ENCODE data around the gene UBXN6. TPM values are rescaled to one million over a fixed set of nuclear protein-coding genes. Genes with fewer than 3 reads are reported as not detected.

The UBXN6 gene
- total RNA-seq, 1 donor from 2014 or later: 63.6 TPM

DNA sequence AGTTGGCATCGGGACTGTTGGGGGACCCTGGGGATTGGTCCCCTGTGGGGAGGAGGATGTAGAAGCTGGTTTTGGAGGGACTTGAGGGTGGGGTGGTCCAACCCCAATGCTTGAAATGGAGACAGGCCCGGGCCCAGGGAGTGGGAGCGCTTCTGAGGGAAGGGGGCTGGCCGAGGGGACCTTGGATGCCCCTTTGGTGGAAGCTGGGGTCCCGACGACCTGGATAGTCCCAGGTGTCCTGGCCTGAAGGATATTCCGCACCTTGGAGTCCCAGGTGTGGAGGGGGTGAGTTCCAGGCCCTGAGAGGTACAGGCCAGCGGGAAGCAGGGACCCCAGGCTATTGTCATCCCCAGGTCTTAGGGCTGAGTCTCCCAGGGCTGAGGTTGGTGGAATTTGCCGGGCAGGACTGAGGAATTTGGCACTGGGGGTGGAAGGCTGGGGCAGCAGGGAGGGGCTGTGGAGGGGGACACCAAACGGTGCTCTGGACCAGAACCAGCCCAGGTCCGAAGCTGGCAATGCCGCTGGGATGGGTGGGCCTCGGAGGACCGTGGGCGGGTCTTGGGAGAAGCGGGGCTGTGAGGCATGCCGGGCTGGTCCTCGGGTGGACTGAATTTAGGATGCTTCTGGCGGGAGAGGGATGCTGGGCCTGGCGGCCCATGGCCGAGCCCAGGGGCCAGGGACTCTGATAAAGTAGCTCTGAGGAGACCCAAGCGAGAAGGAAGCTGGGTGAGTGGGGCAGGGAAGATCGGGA, 16.3 kb upstream of the UBXN6 start:
- Histone ChIP-seq H3K4me2 (ENCODE audit: low read length) (peak overlapping the region; percentile 94), H3K9me3 (ENCODE audit: insufficient read depth, low read depth, low read length) (no peaks in the 10 kb centered on the region), H3K27ac (ENCODE audit: low read depth, low read length) (peak overlapping the region; percentile 37), H2AFZ (ENCODE audit: low read depth, low read length) (peak overlapping the region; percentile 72), H4K20me1 (ENCODE audit: insufficient read depth, low read length) (peaks cover 21% of the 10 kb centered on the region), H3K9ac (ENCODE audit: low read length) (peak overlapping the region; percentile 84), H3K4me1 (ENCODE audit: insufficient read depth, low read length) (peaks cover 13% of the 10 kb centered on the region), H3K36me3 (ENCODE audit: insufficient read depth, low read length) (peaks cover 4% of the 10 kb centered on the region), H3K4me3 (ENCODE audit: insufficient read depth, low read depth, low read length) (peak overlapping the region; percentile 55), H3K79me2 (ENCODE audit: insufficient read depth, low read length) (peaks cover 47% of the 10 kb centered on the region), H3K27me3 (ENCODE audit: insufficient read depth, low read length) (no peaks in the 10 kb centered on the region)
- no peaks in the 10 kb centered on the region for H3K9me3 Mint-ChIP-seq (ENCODE audit: unreplicated experiment)
- H3K4me3 Mint-ChIP-seq (ENCODE audit: unreplicated experiment): peak overlapping the region; percentile 88
- no peak for FAIRE-seq
- no peaks in the 10 kb centered on the region for H3K27me3 Mint-ChIP-seq (ENCODE audit: low read depth, unreplicated experiment)
- peaks cover 3% of the 10 kb centered on the region for H3K4me1 Mint-ChIP-seq (ENCODE audit: low read depth, unreplicated experiment)
- no peak for DNase-seq (ENCODE audit: low read depth)
- peaks cover 1% of the 10 kb centered on the region for H3K36me3 Mint-ChIP-seq (ENCODE audit: low read depth, unreplicated experiment)
- TF ChIP-seq EZH2 (IDR thresholded peaks at IDR 0.05; ENCODE audit: insufficient read depth, low read length): no peak
- TF ChIP-seq, protein P1, sequence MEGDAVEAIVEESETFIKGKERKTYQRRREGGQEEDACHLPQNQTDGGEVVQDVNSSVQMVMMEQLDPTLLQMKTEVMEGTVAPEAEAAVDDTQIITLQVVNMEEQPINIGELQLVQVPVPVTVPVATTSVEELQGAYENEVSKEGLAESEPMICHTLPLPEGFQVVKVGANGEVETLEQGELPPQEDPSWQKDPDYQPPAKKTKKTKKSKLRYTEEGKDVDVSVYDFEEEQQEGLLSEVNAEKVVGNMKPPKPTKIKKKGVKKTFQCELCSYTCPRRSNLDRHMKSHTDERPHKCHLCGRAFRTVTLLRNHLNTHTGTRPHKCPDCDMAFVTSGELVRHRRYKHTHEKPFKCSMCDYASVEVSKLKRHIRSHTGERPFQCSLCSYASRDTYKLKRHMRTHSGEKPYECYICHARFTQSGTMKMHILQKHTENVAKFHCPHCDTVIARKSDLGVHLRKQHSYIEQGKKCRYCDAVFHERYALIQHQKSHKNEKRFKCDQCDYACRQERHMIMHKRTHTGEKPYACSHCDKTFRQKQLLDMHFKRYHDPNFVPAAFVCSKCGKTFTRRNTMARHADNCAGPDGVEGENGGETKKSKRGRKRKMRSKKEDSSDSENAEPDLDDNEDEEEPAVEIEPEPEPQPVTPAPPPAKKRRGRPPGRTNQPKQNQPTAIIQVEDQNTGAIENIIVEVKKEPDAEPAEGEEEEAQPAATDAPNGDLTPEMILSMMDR (IDR thresholded peaks at IDR 0.05; ENCODE audit: insufficient read depth, low read depth, low read length): no peak
- H3K27ac Mint-ChIP-seq (ENCODE audit: unreplicated experiment): peak overlapping the region; percentile 87

DNA sequence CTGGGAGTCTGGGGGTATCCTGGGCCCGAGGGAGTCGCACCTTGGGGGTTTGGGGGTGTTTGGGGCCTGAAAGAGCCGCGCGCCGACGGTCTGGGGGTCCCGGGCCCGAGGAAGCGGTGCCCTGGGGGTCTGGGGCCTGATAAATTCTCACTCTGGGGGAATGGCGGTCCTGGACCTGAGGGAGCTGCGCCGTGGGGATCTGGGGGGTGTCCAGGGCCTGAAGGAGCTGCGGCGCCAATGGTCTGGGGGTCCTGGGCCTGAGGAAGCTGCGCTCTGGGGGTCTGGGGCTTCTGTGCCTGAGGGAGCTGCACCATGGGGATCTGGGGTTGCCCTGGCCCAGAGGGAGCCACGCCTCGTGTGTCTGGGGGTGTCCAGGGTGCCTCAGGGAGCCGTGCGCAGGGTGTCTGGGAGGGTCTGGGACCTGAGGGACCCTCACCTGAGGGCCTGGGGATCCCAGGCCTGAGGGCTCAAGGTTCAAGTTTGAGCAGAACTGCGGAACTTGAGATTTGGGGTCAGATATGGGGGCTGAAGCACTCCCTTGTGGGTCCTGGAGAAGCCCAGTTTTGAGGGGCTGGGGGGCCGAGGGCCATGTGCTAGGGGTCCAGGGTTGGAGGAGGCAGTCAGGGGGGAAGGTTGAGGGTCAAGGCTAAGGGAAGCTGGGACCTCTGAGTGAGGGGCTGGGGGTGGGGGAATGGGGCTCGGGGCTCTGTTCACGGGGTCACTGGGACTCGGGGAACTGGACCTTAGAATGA, 15.6 kb upstream of the UBXN6 start:
- H3K4me1 ChIP-seq (ENCODE audit: insufficient read depth, low read length): peaks cover 13% of the 10 kb centered on the region
- DNase-seq (ENCODE audit: low read depth) (no peak), FAIRE-seq (no peak)
- H3K4me3 ChIP-seq (ENCODE audit: insufficient read depth, low read depth, low read length): peak overlapping the region; percentile 74
- H3K9me3 ChIP-seq (ENCODE audit: insufficient read depth, low read depth, low read length): no peaks in the 10 kb centered on the region
- Mint-ChIP-seq H3K4me3 (ENCODE audit: unreplicated experiment) (peak overlapping the region; percentile 88), H3K4me1 (ENCODE audit: low read depth, unreplicated experiment) (peaks cover 3% of the 10 kb centered on the region), H3K9me3 (ENCODE audit: unreplicated experiment) (no peaks in the 10 kb centered on the region), H3K27me3 (ENCODE audit: low read depth, unreplicated experiment) (no peaks in the 10 kb centered on the region), H3K36me3 (ENCODE audit: low read depth, unreplicated experiment) (peaks cover 1% of the 10 kb centered on the region), H3K27ac (ENCODE audit: unreplicated experiment) (no peak overlapping the region)
- H3K27ac ChIP-seq (ENCODE audit: low read depth, low read length): peak overlapping the region; percentile 38
- peak overlapping the region; percentile 84 for H3K9ac ChIP-seq (ENCODE audit: low read length)
- peaks cover 21% of the 10 kb centered on the region for H4K20me1 ChIP-seq (ENCODE audit: insufficient read depth, low read length)
- H3K27me3 ChIP-seq (ENCODE audit: insufficient read depth, low read length): no peaks in the 10 kb centered on the region
- peaks cover 4% of the 10 kb centered on the region for H3K36me3 ChIP-seq (ENCODE audit: insufficient read depth, low read length)
- peak overlapping the region; percentile 94 for H3K4me2 ChIP-seq (ENCODE audit: low read length)
- peaks cover 47% of the 10 kb centered on the region for H3K79me2 ChIP-seq (ENCODE audit: insufficient read depth, low read length)
- no peak for TF ChIP-seq EZH2 (IDR thresholded peaks at IDR 0.05; ENCODE audit: insufficient read depth, low read length)
- H2AFZ ChIP-seq (ENCODE audit: low read depth, low read length): no peak overlapping the region

DNA sequence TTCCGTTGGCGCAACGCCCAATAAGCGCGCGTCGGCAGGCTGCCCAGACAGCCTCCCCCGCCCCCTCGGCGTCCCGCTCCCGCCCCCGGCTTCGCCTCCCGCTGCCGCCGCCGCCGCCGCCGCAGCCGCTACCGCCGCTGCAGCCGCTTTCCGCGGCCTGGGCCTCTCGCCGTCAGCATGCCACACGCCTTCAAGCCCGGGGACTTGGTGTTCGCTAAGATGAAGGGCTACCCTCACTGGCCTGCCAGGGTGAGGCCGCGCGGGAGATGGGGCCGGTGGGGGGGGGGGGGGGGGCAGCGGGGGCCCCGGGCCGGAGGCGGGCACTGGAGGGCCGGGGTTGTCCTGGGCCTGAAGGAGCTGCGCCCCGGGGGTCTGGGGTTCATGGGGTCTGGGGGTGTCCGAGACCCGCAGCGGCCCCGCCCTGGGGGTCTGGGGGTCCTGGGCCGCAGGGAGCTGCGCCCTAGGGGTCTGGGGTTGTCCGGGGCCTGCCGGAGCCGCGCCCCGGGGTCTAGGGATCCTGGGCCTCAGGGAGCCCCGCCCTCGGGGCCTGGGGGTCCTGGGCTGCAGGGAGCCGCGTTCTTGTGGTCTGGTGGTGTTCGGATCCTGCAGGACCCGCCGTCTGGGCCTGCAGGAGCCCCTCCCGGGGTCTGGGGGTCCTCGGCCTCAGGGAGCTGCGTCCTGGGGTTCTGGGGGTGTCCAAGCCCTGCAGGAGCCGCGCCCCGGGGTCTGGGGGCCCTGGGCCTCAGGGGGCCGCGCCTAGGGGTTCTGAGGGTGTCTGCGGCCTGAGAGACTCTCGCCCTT, 14.8 kb upstream of the UBXN6 start, which contains the start of gene HDGFL2:
HDGFL2 (plus strand) TSS at position 124 of the 801 bp plus-strand sequence; CDS start at position 178, 54 bp downstream.
- Histone ChIP-seq H2AFZ (ENCODE audit: low read depth, low read length) (peak within 1 kb of the TSS; percentile 78), H3K27me3 (ENCODE audit: insufficient read depth, low read length) (no peaks in the 10 kb centered on the region), H3K4me3 (ENCODE audit: insufficient read depth, low read depth, low read length) (peak within 1 kb of the TSS; percentile 79), H3K27ac (ENCODE audit: low read depth, low read length) (peak within 1 kb of the TSS; percentile 80), H4K20me1 (ENCODE audit: insufficient read depth, low read length) (peaks cover 21% of the 10 kb centered on the region), H3K4me1 (ENCODE audit: insufficient read depth, low read length) (peaks cover 13% of the 10 kb centered on the region), H3K36me3 (ENCODE audit: insufficient read depth, low read length) (peaks cover 3% of the 10 kb centered on the region), H3K4me2 (ENCODE audit: low read length) (peak within 1 kb of the TSS; percentile 94), H3K9ac (ENCODE audit: low read length) (peak within 1 kb of the TSS; percentile 85), H3K9me3 (ENCODE audit: insufficient read depth, low read depth, low read length) (no peaks in the 10 kb centered on the region), H3K79me2 (ENCODE audit: insufficient read depth, low read length) (peaks cover 43% of the 10 kb centered on the region)
- Mint-ChIP-seq H3K4me1 (ENCODE audit: low read depth, unreplicated experiment) (peaks cover 3% of the 10 kb centered on the region), H3K4me3 (ENCODE audit: unreplicated experiment) (peak within 1 kb of the TSS; percentile 88), H3K36me3 (ENCODE audit: low read depth, unreplicated experiment) (peaks cover 1% of the 10 kb centered on the region), H3K9me3 (ENCODE audit: unreplicated experiment) (no peaks in the 10 kb centered on the region), H3K27me3 (ENCODE audit: low read depth, unreplicated experiment) (no peaks in the 10 kb centered on the region), H3K27ac (ENCODE audit: unreplicated experiment) (no peak within 1 kb of the TSS)
- TF ChIP-seq, protein P1 (IDR thresholded peaks at IDR 0.05; ENCODE audit: insufficient read depth, low read depth, low read length): no peak
- FAIRE-seq (no peak), DNase-seq (ENCODE audit: low read depth) (no peak)
